Measurements from ENCODE around the gene DNAJB6.

GRCh38 chr7:157292770-157293412 lies 43.9 kb upstream of the DNAJB6 start:
- no peak for TF ChIP-seq CTCF (IDR thresholded peaks at IDR 0.05; ENCODE audit: poor library complexity)
- no peak for TF ChIP-seq EZH2 (IDR thresholded peaks at IDR 0.05; ENCODE audit: borderline replicate concordance)

All from hepatocyte (in vitro differentiated cells).